HL-60 (cell line): ENCODE results near the gene PPP4R3B.
"Not testable (repeated sequence)": the region's sequence is repeated elsewhere in the genome, so short reads cannot be mapped to it uniquely, and the experiment has no call there.

Source experiments
- GABPA ChIP-seq: IDR thresholded peaks from 2 replicates; pipeline ENCODE4 v1.6.1; 2012; ENCODE audit warnings: low read depth
- POLR2AphosphoS5 ChIP-seq: IDR thresholded peaks from 2 replicates; pipeline ENCODE4 v1.6.1; 2012; ENCODE audit warnings: low read depth
- SPI1 ChIP-seq: IDR thresholded peaks from 2 replicates; pipeline ENCODE4 v1.6.1; 2012; ENCODE audit warnings: low read depth, mild to moderate bottlenecking, borderline replicate concordance
- TF ChIP-seq, protein P1 (sequence below): IDR thresholded peaks from 2 replicates; pipeline ENCODE4 v1.6.1; 2012; ENCODE audit warnings: low read depth; ENCODE audit not compliant: insufficient replicate concordance
- TF ChIP-seq, protein P2 (sequence below): IDR thresholded peaks from one replicate; pipeline ENCODE4 v1.5.1; 2011; ENCODE audit warnings: low read length, control low read depth, inconsistent platforms; ENCODE audit not compliant: insufficient read depth

DNA sequence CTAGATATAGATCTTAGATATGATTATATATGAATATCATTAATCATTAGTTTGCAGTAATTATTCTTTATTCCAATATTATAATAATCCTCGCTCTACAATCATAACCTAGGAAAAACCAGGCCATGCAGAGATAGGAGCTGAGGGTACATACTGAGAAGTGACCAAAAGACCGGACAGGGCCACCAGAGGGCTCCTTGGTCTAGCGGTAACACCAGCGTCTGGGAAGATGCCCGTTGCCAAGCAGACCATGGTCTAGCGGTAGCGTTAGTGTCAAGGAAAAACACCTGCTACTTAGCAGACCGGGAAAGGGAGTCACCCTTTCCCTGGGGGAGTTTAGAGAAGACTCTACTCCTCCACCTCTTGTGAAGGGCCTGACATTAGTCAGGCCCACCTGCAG lies 48.4 kb downstream of the PPP4R3B start:
- TF ChIP-seq, protein P1, sequence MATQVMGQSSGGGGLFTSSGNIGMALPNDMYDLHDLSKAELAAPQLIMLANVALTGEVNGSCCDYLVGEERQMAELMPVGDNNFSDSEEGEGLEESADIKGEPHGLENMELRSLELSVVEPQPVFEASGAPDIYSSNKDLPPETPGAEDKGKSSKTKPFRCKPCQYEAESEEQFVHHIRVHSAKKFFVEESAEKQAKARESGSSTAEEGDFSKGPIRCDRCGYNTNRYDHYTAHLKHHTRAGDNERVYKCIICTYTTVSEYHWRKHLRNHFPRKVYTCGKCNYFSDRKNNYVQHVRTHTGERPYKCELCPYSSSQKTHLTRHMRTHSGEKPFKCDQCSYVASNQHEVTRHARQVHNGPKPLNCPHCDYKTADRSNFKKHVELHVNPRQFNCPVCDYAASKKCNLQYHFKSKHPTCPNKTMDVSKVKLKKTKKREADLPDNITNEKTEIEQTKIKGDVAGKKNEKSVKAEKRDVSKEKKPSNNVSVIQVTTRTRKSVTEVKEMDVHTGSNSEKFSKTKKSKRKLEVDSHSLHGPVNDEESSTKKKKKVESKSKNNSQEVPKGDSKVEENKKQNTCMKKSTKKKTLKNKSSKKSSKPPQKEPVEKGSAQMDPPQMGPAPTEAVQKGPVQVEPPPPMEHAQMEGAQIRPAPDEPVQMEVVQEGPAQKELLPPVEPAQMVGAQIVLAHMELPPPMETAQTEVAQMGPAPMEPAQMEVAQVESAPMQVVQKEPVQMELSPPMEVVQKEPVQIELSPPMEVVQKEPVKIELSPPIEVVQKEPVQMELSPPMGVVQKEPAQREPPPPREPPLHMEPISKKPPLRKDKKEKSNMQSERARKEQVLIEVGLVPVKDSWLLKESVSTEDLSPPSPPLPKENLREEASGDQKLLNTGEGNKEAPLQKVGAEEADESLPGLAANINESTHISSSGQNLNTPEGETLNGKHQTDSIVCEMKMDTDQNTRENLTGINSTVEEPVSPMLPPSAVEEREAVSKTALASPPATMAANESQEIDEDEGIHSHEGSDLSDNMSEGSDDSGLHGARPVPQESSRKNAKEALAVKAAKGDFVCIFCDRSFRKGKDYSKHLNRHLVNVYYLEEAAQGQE, result not testable (repeated sequence)
- TF ChIP-seq, protein P2, sequence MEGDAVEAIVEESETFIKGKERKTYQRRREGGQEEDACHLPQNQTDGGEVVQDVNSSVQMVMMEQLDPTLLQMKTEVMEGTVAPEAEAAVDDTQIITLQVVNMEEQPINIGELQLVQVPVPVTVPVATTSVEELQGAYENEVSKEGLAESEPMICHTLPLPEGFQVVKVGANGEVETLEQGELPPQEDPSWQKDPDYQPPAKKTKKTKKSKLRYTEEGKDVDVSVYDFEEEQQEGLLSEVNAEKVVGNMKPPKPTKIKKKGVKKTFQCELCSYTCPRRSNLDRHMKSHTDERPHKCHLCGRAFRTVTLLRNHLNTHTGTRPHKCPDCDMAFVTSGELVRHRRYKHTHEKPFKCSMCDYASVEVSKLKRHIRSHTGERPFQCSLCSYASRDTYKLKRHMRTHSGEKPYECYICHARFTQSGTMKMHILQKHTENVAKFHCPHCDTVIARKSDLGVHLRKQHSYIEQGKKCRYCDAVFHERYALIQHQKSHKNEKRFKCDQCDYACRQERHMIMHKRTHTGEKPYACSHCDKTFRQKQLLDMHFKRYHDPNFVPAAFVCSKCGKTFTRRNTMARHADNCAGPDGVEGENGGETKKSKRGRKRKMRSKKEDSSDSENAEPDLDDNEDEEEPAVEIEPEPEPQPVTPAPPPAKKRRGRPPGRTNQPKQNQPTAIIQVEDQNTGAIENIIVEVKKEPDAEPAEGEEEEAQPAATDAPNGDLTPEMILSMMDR, result not testable (repeated sequence)
- TF ChIP-seq POLR2AphosphoS5, GABPA, SPI1: not testable (repeated sequence)
